CD8-positive, alpha-beta memory T cell (primary cell): ENCODE data around the gene PLCD1. TPM values are rescaled to one million over a fixed set of nuclear protein-coding genes. Genes with fewer than 3 reads are reported as not detected.

Experiments used
- CTCF ChIA-PET: fragments of 350-600 bp; sonication (Branson Sonifier 250); formaldehyde crosslinking; loops from one replicate; lab custom pipeline; 2021; ENCODE audit warnings: antibody characterized with exemption; lab: Charles Lee
- POLR2A ChIA-PET: fragments of 350-600 bp; sonication (Branson Sonifier 250); formaldehyde crosslinking; loops from one replicate; lab custom pipeline; 2021; ENCODE audit warnings: antibody characterized with exemption; lab: Charles Lee
- DNase-seq, 5 donors: peaks; one replicate each; pipeline versions ENCODE4 v3.0.0 to v3.0.0-alpha.2; 2020 to 2022; ENCODE audit warnings: mixed read lengths in 1 of 5
- H3K27ac ChIP-seq: one replicate; pipeline ENCODE4 v1.7.0; 2013; ENCODE audit warnings: low read depth, mild to moderate bottlenecking, low read length, moderate library complexity
- H3K27me3 ChIP-seq: 2 replicates; pipeline ENCODE4 v1.7.0; 2013; ENCODE audit warnings: low read length, mild to moderate bottlenecking; ENCODE audit not compliant: insufficient read depth, poor library complexity, severe bottlenecking
- H3K36me3 ChIP-seq: 2 replicates; pipeline ENCODE4 v1.7.0; 2013; ENCODE audit warnings: mild to moderate bottlenecking, low read length, moderate library complexity; ENCODE audit not compliant: insufficient read depth
- H3K4me1 ChIP-seq: 2 replicates; pipeline ENCODE4 v1.7.0; 2013; ENCODE audit warnings: mild to moderate bottlenecking, low read length, moderate library complexity; ENCODE audit not compliant: insufficient read depth
- H3K4me3 ChIP-seq: 2 replicates; pipeline ENCODE4 v1.7.0; 2013; ENCODE audit warnings: mild to moderate bottlenecking, low read length
- H3K9me3 ChIP-seq: 2 replicates; pipeline ENCODE4 v1.7.0; 2013; ENCODE audit warnings: mild to moderate bottlenecking, low read length
- H3K27ac Mint-ChIP-seq, 8 donors: one replicate each; pipeline ENCODE4 v1.8.0; 2020 to 2021; ENCODE audit warnings: mixed read lengths in 8 of 8, mild to moderate bottlenecking in 6 of 8, inconsistent platforms in 3 of 8, moderate library complexity in 3 of 8
- H3K27me3 Mint-ChIP-seq, 2 donors: one replicate each; pipeline ENCODE4 v1.8.0; 2020 to 2021; ENCODE audit warnings: mixed read lengths in 2 of 2, mild to moderate bottlenecking in 1 of 2, moderate library complexity in 1 of 2
- H3K36me3 Mint-ChIP-seq, 3 donors: one replicate each; pipeline ENCODE4 v1.8.0; 2020 to 2021; ENCODE audit warnings: mixed read lengths in 3 of 3, inconsistent platforms in 1 of 3, mild to moderate bottlenecking in 1 of 3
- H3K4me1 Mint-ChIP-seq, 3 donors: one replicate each; pipeline ENCODE4 v1.8.0; 2020 to 2021; ENCODE audit warnings: mixed read lengths in 3 of 3, inconsistent platforms in 1 of 3, mild to moderate bottlenecking in 1 of 3
- H3K4me3 Mint-ChIP-seq, 7 donors: one replicate each; pipeline ENCODE4 v1.8.0; 2020 to 2021; ENCODE audit warnings: mixed read lengths in 7 of 7, mild to moderate bottlenecking in 6 of 7, moderate library complexity in 4 of 7, inconsistent platforms in 2 of 7
- H3K9me3 Mint-ChIP-seq, 5 donors: one replicate each; pipeline ENCODE4 v1.8.0; 2020 to 2022; ENCODE audit warnings: mixed read lengths in 5 of 5, mild to moderate bottlenecking in 3 of 5, moderate library complexity in 2 of 5, inconsistent platforms in 1 of 5
- polyA plus RNA-seq: library from polyadenylated mRNA; unstranded; fragments of 300-500 nt; fragmentation: Illumina TruSeq; gene quantifications from one replicate; pipeline ENCODE4 v1.2.3, GENCODE V29; 2021
- total RNA-seq, 2 experiments: library from RNA; stranded (reverse); gene quantifications; one replicate each; pipeline ENCODE4 v1.2.3, GENCODE V29; 2021

PLCD1 gene
- total and polyA plus RNA-seq, 3 experiments from 2014 or later = 12.8 to 36.4 (median 18.5) TPM

DNA sequence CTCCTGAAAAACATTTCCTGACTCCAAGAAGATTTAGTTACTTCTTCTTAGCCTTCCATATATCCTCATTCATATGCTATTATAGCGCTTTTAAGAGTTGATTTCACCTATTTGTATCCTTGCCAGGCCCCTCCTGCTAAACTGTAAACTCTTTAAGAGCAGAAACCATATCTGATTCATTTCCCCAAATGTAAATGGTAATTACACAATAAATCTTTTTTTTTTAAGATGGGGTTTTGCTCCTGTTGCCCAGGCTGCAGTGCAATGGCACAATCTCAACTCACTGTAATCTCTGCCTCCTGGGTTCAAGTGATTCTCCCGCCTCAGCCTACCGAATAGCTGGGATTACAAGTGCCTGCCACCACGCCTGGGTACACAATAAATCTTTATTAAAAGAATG lies 14.0 kb upstream of the PLCD1 start:
- Mint-ChIP-seq H3K27me3 (peaks cover 0 to 3% of the 10 kb centered on the region in 2 donors), H3K4me1 (peaks cover 18 to 24% (median 21%) of the 10 kb centered on the region in 3 donors), H3K4me3 (no peak overlapping the region), H3K36me3 (peaks cover 3 to 26% (median 5%) of the 10 kb centered on the region in 3 donors), H3K9me3 (peaks cover 0 to under 1% (median 0%) of the 10 kb centered on the region in 5 donors), H3K27ac (peak overlapping the region in 1 of 8 donors; percentile 38)
- no peaks in the 10 kb centered on the region for H3K27me3 ChIP-seq
- CTCF ChIA-PET = no interaction called here
- DNase-seq = no peak
- H3K36me3 ChIP-seq = no peaks in the 10 kb centered on the region
- no peaks in the 10 kb centered on the region for H3K9me3 ChIP-seq
- POLR2A ChIA-PET = no interaction called here
- H3K4me1 ChIP-seq = peaks cover 18% of the 10 kb centered on the region
- no peak overlapping the region for H3K27ac ChIP-seq
- no peak overlapping the region for H3K4me3 ChIP-seq

DNA sequence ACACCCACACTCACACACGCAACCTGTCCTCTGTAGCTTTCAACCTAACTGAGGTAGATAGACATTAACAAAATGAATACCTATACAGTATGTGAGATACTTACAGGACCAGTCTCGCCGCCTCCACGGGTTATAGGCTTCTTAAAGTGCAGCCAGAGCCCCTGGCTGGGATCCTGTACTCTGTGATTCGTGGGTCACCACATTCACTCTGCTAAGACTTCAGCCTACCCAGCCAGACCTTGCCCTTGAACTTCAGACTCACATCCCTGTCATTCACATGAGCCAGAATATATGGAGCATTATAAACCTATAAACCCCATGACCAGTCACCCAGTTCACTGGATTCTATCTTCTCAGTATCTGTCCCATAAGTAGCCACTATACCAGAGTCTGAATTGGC lies 11.0 kb upstream of the PLCD1 start:
- Mint-ChIP-seq H3K27me3 (peaks cover 0 to 3% of the 10 kb centered on the region in 2 donors), H3K9me3 (peaks cover 0 to 4% (median 0%) of the 10 kb centered on the region in 5 donors), H3K4me3 (peak overlapping the region; percentile 68 to 90 (median 83)), H3K4me1 (peaks cover 29 to 45% (median 38%) of the 10 kb centered on the region in 3 donors), H3K36me3 (peaks cover 4 to 11% (median 6%) of the 10 kb centered on the region in 3 donors), H3K27ac (peak overlapping the region; percentile 94 to 100 (median 98))
- ChIA-PET POLR2A (interaction anchor here (2.6 kb wide), 1 partner anchor 10 kb away, joined by 22 read pairs; the partner anchor contains the start of gene PLCD1), CTCF (interaction anchor here (0.8 to 6.6 kb wide), 10 partner anchors 10 to 185 kb away, joined by 3 to 49 read pairs (median 7); partner anchors contain the start of gene PLCD1)
- Histone ChIP-seq H3K9me3 (no peaks in the 10 kb centered on the region), H3K36me3 (no peaks in the 10 kb centered on the region), H3K27ac (no peak overlapping the region), H3K4me3 (peak overlapping the region; percentile 75), H3K4me1 (peaks cover 27% of the 10 kb centered on the region), H3K27me3 (no peaks in the 10 kb centered on the region)
- DNase-seq = no peak

DNA sequence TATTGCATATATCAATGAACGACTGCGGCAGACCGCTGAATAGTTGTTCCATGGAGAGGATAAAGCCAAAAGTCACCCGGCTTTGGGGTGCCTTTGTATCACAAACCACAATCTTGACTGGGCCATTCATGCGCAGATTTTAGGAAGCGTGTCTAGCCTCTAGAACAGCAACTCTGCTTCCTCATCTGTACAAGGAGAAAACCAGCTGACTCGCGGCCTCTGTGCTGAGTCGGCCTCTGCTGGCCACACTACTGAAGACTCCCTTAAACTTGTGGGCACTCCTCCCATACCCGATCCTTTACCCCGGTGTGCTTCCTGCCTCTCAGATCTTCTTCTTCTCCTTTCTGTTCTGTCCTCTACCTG lies 10.4 kb upstream of the PLCD1 start:
- Histone ChIP-seq H3K36me3 (no peaks in the 10 kb centered on the region), H3K4me3 (peak overlapping the region; percentile 75), H3K4me1 (peaks cover 27% of the 10 kb centered on the region), H3K9me3 (no peaks in the 10 kb centered on the region), H3K27ac (peak overlapping the region; percentile 83), H3K27me3 (no peaks in the 10 kb centered on the region)
- Mint-ChIP-seq H3K4me3 (peak overlapping the region; percentile 68 to 90 (median 83)), H3K9me3 (peaks cover 0 to 4% (median 0%) of the 10 kb centered on the region in 5 donors), H3K36me3 (peaks cover 4 to 11% (median 6%) of the 10 kb centered on the region in 3 donors), H3K27me3 (peaks cover 0 to 3% of the 10 kb centered on the region in 2 donors), H3K4me1 (peaks cover 29 to 45% (median 38%) of the 10 kb centered on the region in 3 donors), H3K27ac (peak overlapping the region; percentile 94 to 100 (median 98))
- ChIA-PET CTCF (interaction anchor here (0.8 to 6.6 kb wide), 13 partner anchors 10 to 185 kb away, joined by 3 to 49 read pairs (median 6); partner anchors contain the start of genes ACAA1 and PLCD1), POLR2A (interaction anchor here (1.3 to 2.6 kb wide), 4 partner anchors 10 to 126 kb away, joined by 3 to 22 read pairs (median 14); partner anchors contain the start of genes OXSR1 and PLCD1)
- DNase-seq = peak; percentile 32 to 75 (median 49)

DNA sequence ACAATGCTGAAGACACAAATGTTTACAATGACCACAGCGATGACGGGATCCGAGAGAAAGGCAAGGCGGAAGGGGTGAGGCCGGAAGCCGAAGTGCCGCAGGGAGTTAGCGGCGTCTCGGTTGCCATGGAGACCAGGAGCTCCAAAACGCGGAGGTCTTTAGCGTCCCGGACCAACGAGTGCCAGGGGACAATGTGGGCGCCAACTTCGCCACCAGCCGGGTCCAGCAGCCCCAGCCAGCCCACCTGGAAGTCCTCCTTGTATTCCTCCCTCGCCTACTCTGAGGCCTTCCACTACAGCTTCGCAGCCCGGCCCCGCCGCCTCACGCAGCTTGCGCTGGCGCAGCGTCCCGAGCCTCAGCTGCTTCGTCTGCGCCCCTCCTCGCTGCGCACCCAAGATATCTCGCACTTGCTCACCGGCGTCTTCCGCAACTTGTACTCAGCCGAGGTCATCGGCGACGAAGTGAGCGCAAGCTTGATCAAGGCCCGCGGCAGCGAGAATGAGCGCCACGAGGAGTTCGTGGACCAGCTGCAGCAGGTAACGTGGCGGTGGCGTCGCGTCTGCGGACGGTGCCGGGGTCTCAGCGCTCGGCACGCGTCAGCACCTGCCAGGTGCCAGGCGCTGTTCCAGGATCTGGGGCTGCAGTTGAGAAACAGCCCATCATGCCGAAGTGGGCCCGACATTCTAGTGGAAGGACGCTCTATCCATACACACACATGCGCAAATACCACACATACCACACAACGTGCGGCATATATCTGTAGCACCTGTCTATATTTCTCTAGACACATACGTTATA lies 9.9 kb upstream of the PLCD1 start, which contains the start of gene DLEC1:
DLEC1 (plus strand) TSS at position 108 of the 798 bp plus-strand sequence; CDS start at position 126, 18 bp downstream.
- POLR2A ChIA-PET = interaction anchor here (0.7 to 2.6 kb wide), 8 partner anchors 9 to 126 kb away, joined by 3 to 22 read pairs (median 4); partner anchors contain the start of genes ACAA1, OXSR1 and PLCD1
- Histone ChIP-seq H3K4me1 (peaks cover 27% of the 10 kb centered on the region), H3K27ac (peak within 1 kb of the TSS; percentile 83), H3K36me3 (no peaks in the 10 kb centered on the region), H3K27me3 (no peaks in the 10 kb centered on the region), H3K4me3 (peak within 1 kb of the TSS; percentile 75), H3K9me3 (no peaks in the 10 kb centered on the region)
- Mint-ChIP-seq H3K27me3 (peaks cover 0 to 2% of the 10 kb centered on the region in 2 donors), H3K4me1 (peaks cover 29 to 45% (median 38%) of the 10 kb centered on the region in 3 donors), H3K27ac (peak within 1 kb of the TSS; percentile 94 to 100 (median 98)), H3K36me3 (peaks cover 6 to 9% (median 6%) of the 10 kb centered on the region in 3 donors), H3K4me3 (peak within 1 kb of the TSS; percentile 68 to 90 (median 83)), H3K9me3 (peaks cover 0 to 4% (median 0%) of the 10 kb centered on the region in 5 donors)
- DNase-seq = peak; percentile 78 to 94 (median 84)
- CTCF ChIA-PET = interaction anchor here (0.8 to 6.6 kb wide), 14 partner anchors 9 to 184 kb away, joined by 3 to 49 read pairs (median 6); partner anchors contain the start of genes ACAA1 and PLCD1

DNA sequence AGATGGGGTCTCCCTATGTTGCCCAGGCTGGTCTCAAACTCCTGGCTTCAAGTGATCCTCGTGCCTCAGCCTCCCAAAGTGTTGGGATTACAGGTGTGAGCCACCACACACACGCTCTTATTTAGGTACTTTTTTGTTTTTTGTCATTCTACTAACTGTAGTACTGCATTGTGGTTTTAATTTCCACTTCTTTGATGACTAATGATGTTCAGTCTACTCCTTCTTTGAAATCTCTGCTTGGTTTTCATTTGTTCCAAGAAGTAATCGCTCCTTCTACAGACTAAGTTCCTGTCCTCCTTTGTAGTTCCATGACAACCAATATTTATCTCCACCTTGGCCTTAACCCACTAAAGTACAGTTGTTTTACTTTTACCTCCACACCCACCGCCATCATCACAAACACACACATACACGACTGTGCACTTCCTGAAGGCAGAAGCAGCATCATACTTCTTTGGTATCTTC lies 9.0 kb upstream of the PLCD1 start:
- H3K4me3 ChIP-seq = peak overlapping the region; percentile 75
- H3K4me1 Mint-ChIP-seq = peaks cover 29 to 45% (median 38%) of the 10 kb centered on the region in 3 donors
- H3K36me3 Mint-ChIP-seq = peaks cover 6 to 9% (median 6%) of the 10 kb centered on the region in 3 donors

DNA sequence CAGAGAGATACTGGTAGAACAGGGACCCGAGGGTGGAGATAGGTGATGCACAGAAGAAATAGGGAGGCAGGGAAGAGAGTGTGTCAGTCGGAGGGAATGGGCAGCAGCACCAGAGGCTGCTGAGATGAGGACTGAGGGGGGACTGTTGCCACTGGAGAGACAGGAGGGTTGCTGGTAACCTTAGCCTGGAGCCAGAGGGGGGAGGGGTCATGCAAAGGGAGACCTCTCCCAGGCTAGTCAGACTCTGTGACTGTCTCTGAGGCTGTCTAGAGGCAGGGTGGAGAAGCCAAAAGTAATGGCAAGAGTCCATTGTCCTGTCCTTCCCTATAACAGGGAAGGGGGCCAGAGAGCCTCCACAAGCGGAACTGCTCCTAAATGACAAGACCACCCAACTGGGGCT lies 7.5 kb upstream of the PLCD1 start:
- Histone ChIP-seq H3K9me3 (no peaks in the 10 kb centered on the region), H3K4me3 (no peak overlapping the region), H3K4me1 (peaks cover 27% of the 10 kb centered on the region), H3K36me3 (no peaks in the 10 kb centered on the region), H3K27ac (no peak overlapping the region), H3K27me3 (no peaks in the 10 kb centered on the region)
- peaks cover 0 to 2% of the 10 kb centered on the region in 2 donors for H3K27me3 Mint-ChIP-seq
- POLR2A ChIA-PET = no interaction called here
- no peak for DNase-seq
- H3K4me3 Mint-ChIP-seq = peak overlapping the region in 2 of 7 donors; percentile 15 to 65
- peak overlapping the region; percentile 37 to 99 (median 79) for H3K27ac Mint-ChIP-seq
- CTCF ChIA-PET = interaction anchor here (0.6 to 6.6 kb wide), 3 partner anchors 8 to 62 kb away, joined by 3 to 49 read pairs (median 4); no protein-coding TSS in a partner anchor
- H3K9me3 Mint-ChIP-seq = peaks cover 0 to 4% (median 0%) of the 10 kb centered on the region in 5 donors
- H3K4me1 Mint-ChIP-seq = peaks cover 32 to 46% (median 43%) of the 10 kb centered on the region in 3 donors
- H3K36me3 Mint-ChIP-seq = peaks cover 6 to 8% (median 6%) of the 10 kb centered on the region in 3 donors

More for the DNA sequence above, 9.0 kb upstream of the PLCD1 start:
- no peaks in the 10 kb centered on the region for H3K36me3 ChIP-seq
- peaks cover 27% of the 10 kb centered on the region for H3K4me1 ChIP-seq
- peak overlapping the region; percentile 68 to 90 (median 83) for H3K4me3 Mint-ChIP-seq
- peak in 3 of 5 donors; percentile 19 to 71 (median 68) for DNase-seq
- no peaks in the 10 kb centered on the region for H3K27me3 ChIP-seq
- peaks cover 0 to 4% (median 0%) of the 10 kb centered on the region in 5 donors for H3K9me3 Mint-ChIP-seq
- H3K27ac ChIP-seq = peak overlapping the region; percentile 83
- no peaks in the 10 kb centered on the region for H3K9me3 ChIP-seq
- CTCF ChIA-PET = interaction anchor here (0.8 to 6.6 kb wide), 10 partner anchors 12 to 183 kb away, joined by 3 to 49 read pairs (median 7); partner anchors contain the start of gene ACAA1
- peak overlapping the region; percentile 94 to 100 (median 98) for H3K27ac Mint-ChIP-seq
- H3K27me3 Mint-ChIP-seq = peaks cover 0 to 2% of the 10 kb centered on the region in 2 donors
- POLR2A ChIA-PET = interaction anchor here (0.7 to 2.6 kb wide), 8 partner anchors 8 to 127 kb away, joined by 3 to 22 read pairs (median 4); partner anchors contain the start of genes ACAA1, OXSR1 and PLCD1

DNA sequence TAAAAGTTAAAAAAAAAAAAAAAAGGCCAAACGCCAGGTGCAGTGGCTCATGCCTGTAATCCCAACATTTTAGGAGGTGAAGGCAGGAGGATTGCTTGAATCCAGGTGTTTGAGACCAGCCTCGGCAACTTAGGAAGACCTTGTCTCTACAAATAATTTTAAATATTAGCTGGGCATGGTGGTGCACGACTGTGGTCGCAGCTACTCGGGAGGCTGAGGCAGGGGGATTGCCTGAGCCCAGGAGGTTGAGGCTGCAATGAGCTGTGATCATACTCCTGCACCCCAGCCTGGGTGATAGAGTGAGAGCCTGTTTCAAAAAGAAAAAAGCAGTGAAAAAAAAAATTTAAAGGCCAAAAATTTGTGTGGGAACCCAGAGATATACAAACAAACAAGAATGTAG lies 6.8 kb upstream of the PLCD1 start:
- Histone ChIP-seq H3K4me1 (peaks cover 33% of the 10 kb centered on the region), H3K4me3 (no peak overlapping the region), H3K9me3 (no peaks in the 10 kb centered on the region), H3K27me3 (no peaks in the 10 kb centered on the region), H3K36me3 (no peaks in the 10 kb centered on the region), H3K27ac (no peak overlapping the region)
- Mint-ChIP-seq H3K4me3 (peak overlapping the region in 1 of 7 donors; percentile 66), H3K9me3 (peaks cover 0 to 4% (median 0%) of the 10 kb centered on the region in 5 donors), H3K36me3 (peaks cover 6 to 8% (median 6%) of the 10 kb centered on the region in 3 donors), H3K27me3 (peaks cover 0 to 2% of the 10 kb centered on the region in 2 donors), H3K4me1 (peaks cover 36 to 52% (median 49%) of the 10 kb centered on the region in 3 donors), H3K27ac (peak overlapping the region in 7 of 8 donors; percentile 37 to 99 (median 79))
- ChIA-PET POLR2A (interaction anchor here (0.7 kb wide), 1 partner anchor 1368 kb away, joined by 4 read pairs; no protein-coding TSS in a partner anchor), CTCF (interaction anchor here (0.8 to 6.6 kb wide), 2 partner anchors 9 to 34 kb away, joined by 4 to 49 read pairs; no protein-coding TSS in a partner anchor)
- no peak for DNase-seq
